ENCODE measurements around the gene SCN5A. TPM values are rescaled to one million over a fixed set of nuclear protein-coding genes. Genes with fewer than 3 reads are reported as not detected.

Gene SCN5A
- total RNA-seq, 1 donor from 2014 or later: 3.5 TPM

- H3K27ac Mint-ChIP-seq: no peak overlapping the region
Observed at GRCh38 chr3:38538773-38539353, 110.6 kb downstream of the SCN5A start.

GRCh38 chr3:38536671-38537070 lies 112.8 kb downstream of the SCN5A start:
- Mint-ChIP-seq H3K4me3 (no peak overlapping the region), H3K4me1 (ENCODE audit: unreplicated experiment) (no peaks in the 10 kb centered on the region), H3K27ac (no peak overlapping the region), H3K9me3 (no peaks in the 10 kb centered on the region), H3K36me3 (peaks cover 9% of the 10 kb centered on the region), H3K27me3 (no peaks in the 10 kb centered on the region)
- no peak for DNase-seq (ENCODE audit: extremely low spot score, unreplicated experiment)
- no peak for TF ChIP-seq CTCF (conservative IDR thresholded peaks at IDR 0.05)

More at GRCh38 chr3:38538773-38539353, 110.6 kb downstream of the SCN5A start:
- H3K4me1 Mint-ChIP-seq (ENCODE audit: unreplicated experiment): no peaks in the 10 kb centered on the region
- no peak overlapping the region for H3K4me3 Mint-ChIP-seq
- H3K36me3 Mint-ChIP-seq: peaks cover 9% of the 10 kb centered on the region
- no peaks in the 10 kb centered on the region for H3K9me3 Mint-ChIP-seq
- no peaks in the 10 kb centered on the region for H3K27me3 Mint-ChIP-seq
- no peak for DNase-seq (ENCODE audit: extremely low spot score, unreplicated experiment)
- TF ChIP-seq CTCF (conservative IDR thresholded peaks at IDR 0.05): no peak

- no peak overlapping the region for H3K4me3 Mint-ChIP-seq
- DNase-seq (ENCODE audit: extremely low spot score, unreplicated experiment): no peak
- no peak overlapping the region for H3K27ac Mint-ChIP-seq
- H3K36me3 Mint-ChIP-seq: peaks cover 9% of the 10 kb centered on the region
- TF ChIP-seq CTCF (conservative IDR thresholded peaks at IDR 0.05): no peak
- no peaks in the 10 kb centered on the region for H3K27me3 Mint-ChIP-seq
- no peaks in the 10 kb centered on the region for H3K9me3 Mint-ChIP-seq
- H3K4me1 Mint-ChIP-seq (ENCODE audit: unreplicated experiment): no peaks in the 10 kb centered on the region
Observed at GRCh38 chr3:38534604-38535003, 114.9 kb downstream of the SCN5A start.

- H3K9me3 Mint-ChIP-seq: no peaks in the 10 kb centered on the region
- peaks cover 9% of the 10 kb centered on the region for H3K36me3 Mint-ChIP-seq
- H3K4me3 Mint-ChIP-seq: no peak overlapping the region
- H3K4me1 Mint-ChIP-seq (ENCODE audit: unreplicated experiment): no peaks in the 10 kb centered on the region
- H3K27me3 Mint-ChIP-seq: no peaks in the 10 kb centered on the region
- TF ChIP-seq CTCF (conservative IDR thresholded peaks at IDR 0.05): no peak
- no peak overlapping the region for H3K27ac Mint-ChIP-seq
- DNase-seq (ENCODE audit: extremely low spot score, unreplicated experiment): no peak
Observed at GRCh38 chr3:38534180-38534579, 115.3 kb downstream of the SCN5A start.

- H3K36me3 Mint-ChIP-seq: peaks cover 9% of the 10 kb centered on the region
- no peaks in the 10 kb centered on the region for H3K4me1 Mint-ChIP-seq (ENCODE audit: unreplicated experiment)
- H3K27ac Mint-ChIP-seq: no peak overlapping the region
- TF ChIP-seq CTCF (conservative IDR thresholded peaks at IDR 0.05): no peak
- no peak overlapping the region for H3K4me3 Mint-ChIP-seq
- H3K9me3 Mint-ChIP-seq: no peaks in the 10 kb centered on the region
- no peaks in the 10 kb centered on the region for H3K27me3 Mint-ChIP-seq
- no peak for DNase-seq (ENCODE audit: extremely low spot score, unreplicated experiment)
Observed at GRCh38 chr3:38533285-38533976, 116.1 kb downstream of the SCN5A start.
